VCaP (cell line): ENCODE measurements around the gene ZBTB38.

Experiments
- H3K27ac ChIP-seq: fragments of 450-650 bp; 2 replicates; pipeline ENCODE4 v1.5.1; 2017
- CTCF ChIP-seq: fragments of 450-650 bp; conservative IDR thresholded peaks from 2 replicates; pipeline ENCODE4 v1.5.1; 2017; ENCODE audit warnings: mild to moderate bottlenecking, moderate library complexity

ZBTB38 gene

GRCh38 chr3:141370065-141370533 is 1.8 kb downstream of the ZBTB38 start:
- H3K27ac ChIP-seq: peak overlapping the region; percentile 58
- no peak for TF ChIP-seq CTCF

- TF ChIP-seq CTCF: no peak
- no peak overlapping the region for H3K27ac ChIP-seq
Observed at GRCh38 chr3:141371882-141372281, 3.6 kb downstream of the ZBTB38 start.

- H3K27ac ChIP-seq: no peak overlapping the region
- TF ChIP-seq CTCF: no peak
Observed at GRCh38 chr3:141372656-141373055, 4.4 kb downstream of the ZBTB38 start.

- no peak overlapping the region for H3K27ac ChIP-seq
- TF ChIP-seq CTCF: no peak
Observed at GRCh38 chr3:141373232-141373631, 4.9 kb downstream of the ZBTB38 start.

GRCh38 chr3:141373768-141374526 is 5.6 kb downstream of the ZBTB38 start:
- TF ChIP-seq CTCF: no peak
- no peak overlapping the region for H3K27ac ChIP-seq

- no peak overlapping the region for H3K27ac ChIP-seq
- no peak for TF ChIP-seq CTCF
Observed at GRCh38 chr3:141375381-141376301, 7.3 kb downstream of the ZBTB38 start.

GRCh38 chr3:141377377-141377776 is 9.1 kb downstream of the ZBTB38 start:
- no peak for TF ChIP-seq CTCF
- H3K27ac ChIP-seq: peak overlapping the region; percentile 6; the same call in 1 of the 2 replicates
